Left renal pelvis (tissue), 4 donors: Measurements from ENCODE around the gene SEMA5B. TPM values are rescaled to one million over a fixed set of nuclear protein-coding genes. Genes with fewer than 3 reads are reported as not detected.

Experiments used
- DNase-seq, 4 donors: peaks; one replicate each; pipeline ENCODE4 v3.0.0-alpha.2; 2013; ENCODE audit warnings: low read depth in 4 of 4, low spot score in 3 of 4
- polyA plus RNA-seq, 4 donors: library from polyadenylated mRNA; unstranded; fragments of 120-200 nt; gene quantifications; one replicate each; pipeline ENCODE4 v1.2.1, GENCODE V29; 2013; ENCODE audit not compliant: insufficient read length in 4 of 4

Gene SEMA5B
- polyA plus RNA-seq, 4 donors: 20.2 to 29.4 (median 25.0) TPM

GRCh38 chr3:122975163-122975923, 52.2 kb downstream of the SEMA5B start:
- no peak for DNase-seq

GRCh38 chr3:122974764-122975162, 52.8 kb downstream of the SEMA5B start:
- no peak for DNase-seq

GRCh38 chr3:122973893-122974615, 53.5 kb downstream of the SEMA5B start:
- DNase-seq: no peak

GRCh38 chr3:122972141-122972540, 55.4 kb downstream of the SEMA5B start:
- DNase-seq: no peak

- DNase-seq: no peak
These were observed 57.7 kb downstream of the SEMA5B start for GRCh38 chr3:122969585-122970469.

- no peak for DNase-seq
These were observed 59.8 kb downstream of the SEMA5B start for GRCh38 chr3:122967765-122968164.

- DNase-seq: no peak
These were observed 60.2 kb downstream of the SEMA5B start for GRCh38 chr3:122967356-122967755.

GRCh38 chr3:122966045-122966444, 61.5 kb downstream of the SEMA5B start:
- DNase-seq: no peak

GRCh38 chr3:122964811-122965210, 62.8 kb downstream of the SEMA5B start:
- no peak for DNase-seq

- DNase-seq: no peak
These were observed 65.4 kb downstream of the SEMA5B start for GRCh38 chr3:122962149-122962548.

- DNase-seq: no peak
These were observed 66.4 kb downstream of the SEMA5B start for GRCh38 chr3:122961146-122961545.

GRCh38 chr3:122960652-122961051, 66.9 kb downstream of the SEMA5B start:
- DNase-seq: no peak

GRCh38 chr3:122959339-122959738, 68.2 kb downstream of the SEMA5B start:
- DNase-seq: no peak

- no peak for DNase-seq
These were observed 69.6 kb downstream of the SEMA5B start for GRCh38 chr3:122957707-122958689.

- DNase-seq: no peak
These were observed 70.7 kb downstream of the SEMA5B start for GRCh38 chr3:122956693-122957455.

GRCh38 chr3:122955916-122956692, 71.5 kb downstream of the SEMA5B start:
- no peak for DNase-seq

GRCh38 chr3:122952520-122952919, 75.0 kb downstream of the SEMA5B start:
- no peak for DNase-seq

- DNase-seq: no peak
These were observed 79.2 kb downstream of the SEMA5B start for GRCh38 chr3:122948408-122948807.
